ENCODE measurements around the gene MLLT3. TPM values are rescaled to one million over a fixed set of nuclear protein-coding genes. Genes with fewer than 3 reads are reported as not detected.
A peak's percentile ranks its signal among the peaks of the same experiment; 100 is the strongest.

The MLLT3 gene
- total RNA-seq, 2 experiments from 2014 or later: 59.1 to 60.8 TPM

DNA sequence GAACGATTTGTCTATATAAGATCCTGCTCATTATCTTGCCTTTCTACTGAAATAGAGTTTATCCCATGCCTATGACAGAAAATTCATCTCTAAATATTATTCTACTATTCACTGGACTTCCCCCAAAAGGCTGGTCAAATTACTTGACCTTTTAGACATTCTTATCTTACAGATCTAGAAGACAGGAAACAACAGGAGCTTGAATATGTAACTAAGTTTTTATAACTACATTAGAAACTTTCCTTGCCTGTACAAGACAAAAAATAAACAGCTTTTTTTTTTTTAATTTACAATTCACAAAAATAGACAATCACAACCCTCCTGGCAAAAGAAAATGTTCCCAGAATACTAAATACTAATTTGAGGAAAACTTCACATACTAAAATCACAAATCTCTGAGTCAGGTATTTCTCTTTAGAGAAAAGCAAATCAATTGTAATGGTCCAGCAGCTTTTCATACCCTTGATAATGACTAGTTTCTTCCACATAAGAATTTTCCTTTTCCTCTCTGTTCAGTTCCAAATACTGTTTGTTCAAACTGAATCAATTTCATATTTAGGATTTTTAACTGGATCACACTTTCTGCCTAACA, 68.6 kb downstream of the MLLT3 start:
- no peaks in the 10 kb centered on the region for H3K9me3 Mint-ChIP-seq
- TF ChIP-seq, protein P1, sequence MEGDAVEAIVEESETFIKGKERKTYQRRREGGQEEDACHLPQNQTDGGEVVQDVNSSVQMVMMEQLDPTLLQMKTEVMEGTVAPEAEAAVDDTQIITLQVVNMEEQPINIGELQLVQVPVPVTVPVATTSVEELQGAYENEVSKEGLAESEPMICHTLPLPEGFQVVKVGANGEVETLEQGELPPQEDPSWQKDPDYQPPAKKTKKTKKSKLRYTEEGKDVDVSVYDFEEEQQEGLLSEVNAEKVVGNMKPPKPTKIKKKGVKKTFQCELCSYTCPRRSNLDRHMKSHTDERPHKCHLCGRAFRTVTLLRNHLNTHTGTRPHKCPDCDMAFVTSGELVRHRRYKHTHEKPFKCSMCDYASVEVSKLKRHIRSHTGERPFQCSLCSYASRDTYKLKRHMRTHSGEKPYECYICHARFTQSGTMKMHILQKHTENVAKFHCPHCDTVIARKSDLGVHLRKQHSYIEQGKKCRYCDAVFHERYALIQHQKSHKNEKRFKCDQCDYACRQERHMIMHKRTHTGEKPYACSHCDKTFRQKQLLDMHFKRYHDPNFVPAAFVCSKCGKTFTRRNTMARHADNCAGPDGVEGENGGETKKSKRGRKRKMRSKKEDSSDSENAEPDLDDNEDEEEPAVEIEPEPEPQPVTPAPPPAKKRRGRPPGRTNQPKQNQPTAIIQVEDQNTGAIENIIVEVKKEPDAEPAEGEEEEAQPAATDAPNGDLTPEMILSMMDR (IDR thresholded peaks at IDR 0.05): no peak
- ChIA-PET CTCF (interaction anchor here (0.9 to 1.3 kb wide), 7 partner anchors 11 to 133 kb away, joined by 3 to 4 read pairs (median 4); partner anchors contain the start of gene MLLT3), POLR2A (interaction anchor here (0.9 to 3.0 kb wide), 3 partner anchors 12 to 68 kb away, joined by 3 to 13 read pairs (median 3); partner anchors contain the start of gene MLLT3)
- H3K27ac Mint-ChIP-seq: peak overlapping the region; percentile 69
- H3K36me3 Mint-ChIP-seq (ENCODE audit: low read depth): peaks cover 6% of the 10 kb centered on the region
- no peaks in the 10 kb centered on the region for H3K27me3 Mint-ChIP-seq
- H3K4me3 Mint-ChIP-seq: peak overlapping the region; percentile 11
- ATAC-seq: peak; percentile 13
- DNase-seq: no peak
- H3K4me1 Mint-ChIP-seq (ENCODE audit: low read depth): peaks cover 78% of the 10 kb centered on the region
- intact Hi-C loops (cut with micrococcal nuclease): loop anchor here (10.0 kb wide), 1 partner anchor 189 kb away; no protein-coding TSS in a partner anchor

DNA sequence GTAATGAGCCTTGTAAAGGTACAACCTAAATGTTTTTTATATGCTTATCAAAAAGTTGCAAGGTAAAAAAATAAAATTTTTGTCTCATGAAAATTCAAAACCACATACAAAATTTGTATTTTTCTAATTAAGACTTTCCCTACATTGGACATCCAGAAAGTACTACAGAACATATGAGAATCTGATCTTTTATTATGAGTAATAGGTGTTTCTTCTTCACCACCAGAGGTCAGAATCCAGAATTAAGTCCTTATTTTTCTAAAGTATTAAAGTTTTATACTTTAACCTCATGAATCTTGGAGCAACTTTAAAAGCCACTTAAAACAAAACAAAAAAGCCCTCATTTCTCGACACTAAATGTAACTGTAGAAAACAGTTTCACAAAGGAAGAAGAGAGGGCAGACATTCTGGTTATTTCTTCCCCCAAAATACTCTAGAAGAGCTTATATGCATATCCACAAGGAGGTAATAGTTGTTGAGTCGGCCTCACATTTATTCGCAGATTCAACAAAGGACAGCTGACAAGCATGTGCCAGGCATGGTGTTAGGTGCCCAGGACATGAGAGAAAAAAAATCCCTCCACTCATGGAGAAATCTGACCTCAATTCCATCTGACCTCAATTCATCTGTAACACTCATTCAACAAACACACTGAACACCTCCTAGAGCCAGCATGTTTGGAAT, 69.3 kb downstream of the MLLT3 start:
- Mint-ChIP-seq H3K36me3 (ENCODE audit: low read depth) (peaks cover 6% of the 10 kb centered on the region), H3K27ac (peak overlapping the region; percentile 69), H3K4me3 (peak overlapping the region; percentile 11), H3K4me1 (ENCODE audit: low read depth) (peaks cover 72% of the 10 kb centered on the region), H3K27me3 (no peaks in the 10 kb centered on the region), H3K9me3 (no peaks in the 10 kb centered on the region)
- ATAC-seq (peak; percentile 69), DNase-seq (peak; percentile 12)
- ChIA-PET CTCF (interaction anchor here (0.9 to 1.1 kb wide), 6 partner anchors 57 to 132 kb away, joined by 3 to 4 read pairs (median 4); partner anchors contain the start of gene MLLT3), POLR2A (interaction anchor here (0.9 to 3.0 kb wide), 3 partner anchors 11 to 69 kb away, joined by 3 to 13 read pairs (median 3); partner anchors contain the start of gene MLLT3)
- TF ChIP-seq, protein P1 (IDR thresholded peaks at IDR 0.05): peak; percentile 44
- intact Hi-C loops (cut with micrococcal nuclease): loop anchor here (10.0 kb wide), 1 partner anchor 188 kb away; no protein-coding TSS in a partner anchor

DNA sequence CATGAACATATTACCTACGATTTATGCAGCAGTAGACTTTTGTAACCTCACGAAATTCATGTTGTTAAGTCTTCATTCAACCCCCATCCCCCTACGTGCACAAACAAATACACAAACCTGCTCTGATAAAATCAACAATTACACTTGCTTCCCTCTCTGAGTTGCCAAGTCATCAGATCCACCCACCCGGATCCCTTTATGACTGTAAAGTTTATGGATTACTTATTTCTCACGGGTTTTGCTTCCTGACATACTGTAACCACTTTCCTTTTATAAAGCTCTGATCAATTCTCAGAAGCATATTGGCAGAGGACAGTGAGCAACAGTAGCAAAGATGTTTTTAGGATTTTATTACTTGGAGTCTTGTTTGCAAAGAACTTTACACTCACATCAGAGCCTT, 70.5 kb downstream of the MLLT3 start:
- Mint-ChIP-seq H3K36me3 (ENCODE audit: low read depth) (peaks cover 6% of the 10 kb centered on the region), H3K9me3 (no peaks in the 10 kb centered on the region), H3K4me3 (no peak overlapping the region), H3K27ac (no peak overlapping the region), H3K4me1 (ENCODE audit: low read depth) (peaks cover 60% of the 10 kb centered on the region), H3K27me3 (no peaks in the 10 kb centered on the region)
- ATAC-seq: peak; percentile 40
- ChIA-PET CTCF (interaction anchor here (0.7 to 1.0 kb wide), 4 partner anchors 47 to 625 kb away, joined by 3 read pairs; no protein-coding TSS in a partner anchor), POLR2A (no interaction called here)
- DNase-seq: peak; percentile 55
- intact Hi-C loops (cut with micrococcal nuclease): loop anchor here (10.0 kb wide), 1 partner anchor 187 kb away; no protein-coding TSS in a partner anchor
- TF ChIP-seq, protein P1 (IDR thresholded peaks at IDR 0.05): no peak

DNA sequence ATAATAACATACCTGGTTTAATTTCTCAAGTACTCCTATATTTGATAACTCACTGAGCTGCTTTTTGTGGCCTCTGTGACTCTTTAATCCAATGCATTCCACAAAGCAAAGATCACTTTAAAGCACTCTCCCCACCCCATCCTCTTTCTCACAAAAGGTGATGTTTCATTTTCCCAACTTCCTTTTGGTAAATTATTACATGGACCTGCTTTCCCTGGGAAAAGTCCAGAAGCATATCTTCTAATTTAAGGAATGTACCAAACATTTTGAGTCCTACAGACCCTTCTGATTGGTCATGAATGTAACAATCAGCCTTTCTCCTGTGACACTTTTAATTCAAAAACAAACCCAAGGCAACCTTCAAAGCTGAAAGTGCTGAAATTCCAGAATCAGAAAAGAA, 71.1 kb downstream of the MLLT3 start:
- Mint-ChIP-seq H3K27me3 (no peaks in the 10 kb centered on the region), H3K4me3 (no peak overlapping the region), H3K27ac (no peak overlapping the region), H3K9me3 (no peaks in the 10 kb centered on the region), H3K36me3 (ENCODE audit: low read depth) (peaks cover 6% of the 10 kb centered on the region), H3K4me1 (ENCODE audit: low read depth) (peaks cover 57% of the 10 kb centered on the region)
- ChIA-PET CTCF (interaction anchor here (0.7 to 1.0 kb wide), 3 partner anchors 194 to 625 kb away, joined by 3 read pairs; no protein-coding TSS in a partner anchor), POLR2A (interaction anchor here (1.1 kb wide), 1 partner anchor 71 kb away, joined by 3 read pairs; the partner anchor contains the start of gene MLLT3)
- TF ChIP-seq, protein P1 (IDR thresholded peaks at IDR 0.05): no peak
- no peak for ATAC-seq
- intact Hi-C loops (cut with micrococcal nuclease): loop anchor here (10.0 kb wide), 1 partner anchor 186 kb away; no protein-coding TSS in a partner anchor
- no peak for DNase-seq

All from activated CD8-positive, alpha-beta T cell treated with anti-CD3 and anti-CD28 coated beads for 36 hours (primary cell).